Activated CD8-positive, alpha-beta T cell treated with anti-CD3 and anti-CD28 coated beads for 36 hours (primary cell): ENCODE results near the gene SGPP1. TPM values are rescaled to one million over a fixed set of nuclear protein-coding genes. Genes with fewer than 3 reads are reported as not detected.

Experiments used
- ATAC-seq: fragments of 200-7000 bp; cut with Tn5 transposase; one replicate; pipeline ENCODE4 v1.10.0; 2021; ENCODE audit warnings: mild to moderate bottlenecking, moderate library complexity
- CTCF ChIA-PET: fragments of 350-600 bp; sonication (Branson Sonifier 250); formaldehyde crosslinking; loops from one replicate; lab custom pipeline; 2021; ENCODE audit warnings: antibody characterized with exemption; lab: Charles Lee
- POLR2A ChIA-PET: fragments of 350-600 bp; sonication (Branson Sonifier 250); formaldehyde crosslinking; loops from one replicate; lab custom pipeline; 2021; ENCODE audit warnings: antibody characterized with exemption; lab: Charles Lee
- DNase-seq: peaks from one replicate; pipeline ENCODE4 v3.0.0-alpha.2; 2020
- H3K27ac Mint-ChIP-seq: one replicate; pipeline ENCODE4 v1.8.0; 2021; ENCODE audit warnings: mild to moderate bottlenecking, mixed read lengths
- H3K27me3 Mint-ChIP-seq: one replicate; pipeline ENCODE4 v1.8.0; 2021; ENCODE audit warnings: mixed read lengths
- H3K36me3 Mint-ChIP-seq: one replicate; pipeline ENCODE4 v1.8.0; 2021; ENCODE audit warnings: low read depth, mixed read lengths
- H3K4me1 Mint-ChIP-seq: one replicate; pipeline ENCODE4 v1.8.0; 2021; ENCODE audit warnings: low read depth, mixed read lengths
- H3K4me3 Mint-ChIP-seq: one replicate; pipeline ENCODE4 v1.8.0; 2021; ENCODE audit warnings: mild to moderate bottlenecking, moderate library complexity, mixed read lengths
- H3K9me3 Mint-ChIP-seq: one replicate; pipeline ENCODE4 v1.8.0; 2021; ENCODE audit warnings: mixed read lengths
- CTCF ChIP-seq: fragments of 200-600 bp; IDR thresholded peaks from one replicate; pipeline ENCODE4 v1.8.0; 2022; ENCODE audit warnings: antibody characterized with exemption, mild to moderate bottlenecking
- intact Hi-C: fragments of 100-400 bp; cut with micrococcal nuclease; formaldehyde crosslinking; loops from one replicate; pipeline ENCODE4 v1.10.0; 2022
- total RNA-seq, 2 experiments: library from RNA; stranded (reverse); gene quantifications; one replicate each; pipeline ENCODE4 v1.2.3, GENCODE V29; 2021

The SGPP1 gene
- total RNA-seq, 2 experiments from 2014 or later: 10.5 to 10.9 TPM

- ChIA-PET POLR2A (interaction anchor here (3.5 kb wide), 1 partner anchor 9 kb away, joined by 29 read pairs; the partner anchor contains the start of gene WDR89), CTCF (interaction anchor here (0.9 to 3.9 kb wide), 9 partner anchors 7 to 653 kb away, joined by 3 to 23 read pairs (median 4); partner anchors contain the start of gene WDR89)
- no peak for TF ChIP-seq CTCF
- H3K27me3 Mint-ChIP-seq: no peaks in the 10 kb centered on the region
- DNase-seq: peak; percentile 81
- H3K4me1 Mint-ChIP-seq: peaks cover 28% of the 10 kb centered on the region
- intact Hi-C loops: no loop called here
- no peaks in the 10 kb centered on the region for H3K9me3 Mint-ChIP-seq
- peaks cover 13% of the 10 kb centered on the region for H3K36me3 Mint-ChIP-seq
- ATAC-seq: peak; percentile 95
- peak overlapping the region; percentile 94 for H3K27ac Mint-ChIP-seq
- peak overlapping the region; percentile 59 for H3K4me3 Mint-ChIP-seq
Measured at GRCh38 chr14:63650256-63650952, 77.5 kb downstream of the SGPP1 start.

GRCh38 chr14:63647696-63648410 is 80.0 kb downstream of the SGPP1 start:
- POLR2A ChIA-PET: interaction anchor here (0.6 to 0.8 kb wide), 2 partner anchors 176 to 230 kb away, joined by 3 read pairs; no protein-coding TSS in a partner anchor
- H3K27ac Mint-ChIP-seq: peak overlapping the region; percentile 37
- CTCF ChIA-PET: interaction anchor here (0.9 to 1.1 kb wide), 2 partner anchors 14 to 78 kb away, joined by 3 to 4 read pairs; no protein-coding TSS in a partner anchor
- no peaks in the 10 kb centered on the region for H3K27me3 Mint-ChIP-seq
- no peak for TF ChIP-seq CTCF
- peaks cover 12% of the 10 kb centered on the region for H3K36me3 Mint-ChIP-seq
- ATAC-seq (no peak), DNase-seq (peak; percentile 33)
- intact Hi-C loops: loop anchor here (10.0 kb wide), 1 partner anchor 107 kb away; no protein-coding TSS in a partner anchor
- peaks cover 32% of the 10 kb centered on the region for H3K4me1 Mint-ChIP-seq
- no peak overlapping the region for H3K4me3 Mint-ChIP-seq
- no peaks in the 10 kb centered on the region for H3K9me3 Mint-ChIP-seq

- Mint-ChIP-seq H3K27me3 (no peaks in the 10 kb centered on the region), H3K4me1 (peaks cover 23% of the 10 kb centered on the region), H3K27ac (peak overlapping the region; percentile 74), H3K4me3 (no peak overlapping the region), H3K36me3 (peaks cover 8% of the 10 kb centered on the region), H3K9me3 (no peaks in the 10 kb centered on the region)
- intact Hi-C loops: loop anchor here (5.0 to 10.0 kb wide), 2 partner anchors 83 to 110 kb away; partner anchors contain the start of gene SGPP1
- DNase-seq: no peak
- ChIA-PET POLR2A (no interaction called here), CTCF (interaction anchor here (1.6 kb wide), 1 partner anchor 126 kb away, joined by 5 read pairs; no protein-coding TSS in a partner anchor)
- ATAC-seq: no peak
- no peak for TF ChIP-seq CTCF
Measured at GRCh38 chr14:63644741-63645140, 83.1 kb downstream of the SGPP1 start.

- peak overlapping the region; percentile 100 for H3K27ac Mint-ChIP-seq
- TF ChIP-seq CTCF: no peak
- H3K27me3 Mint-ChIP-seq: no peaks in the 10 kb centered on the region
Measured at GRCh38 chr14:63642656-63643382, 85.0 kb downstream of the SGPP1 start.

More at GRCh38 chr14:63642656-63643382, 85.0 kb downstream of the SGPP1 start:
- POLR2A ChIA-PET: interaction anchor here (3.6 kb wide), 1 partner anchor 8 kb away, joined by 29 read pairs; no protein-coding TSS in a partner anchor
- intact Hi-C loops: loop anchor here (5.0 to 10.0 kb wide), 2 partner anchors 84 to 112 kb away; partner anchors contain the start of gene SGPP1
- H3K4me1 Mint-ChIP-seq: peaks cover 30% of the 10 kb centered on the region
- H3K36me3 Mint-ChIP-seq: peaks cover 20% of the 10 kb centered on the region
- H3K4me3 Mint-ChIP-seq: peak overlapping the region; percentile 98
- no peaks in the 10 kb centered on the region for H3K9me3 Mint-ChIP-seq
- CTCF ChIA-PET: interaction anchor here (1.3 to 3.2 kb wide), 5 partner anchors 8 to 651 kb away, joined by 3 to 23 read pairs (median 5); partner anchors contain the start of gene ESR2
- ATAC-seq (no peak), DNase-seq (no peak)
